ENCODE measurements around the gene LRRC57. TPM values are rescaled to one million over a fixed set of nuclear protein-coding genes. Genes with fewer than 3 reads are reported as not detected.

The LRRC57 gene
- total RNA-seq, 1 donor from 2014 or later: 25.3 TPM

DNA sequence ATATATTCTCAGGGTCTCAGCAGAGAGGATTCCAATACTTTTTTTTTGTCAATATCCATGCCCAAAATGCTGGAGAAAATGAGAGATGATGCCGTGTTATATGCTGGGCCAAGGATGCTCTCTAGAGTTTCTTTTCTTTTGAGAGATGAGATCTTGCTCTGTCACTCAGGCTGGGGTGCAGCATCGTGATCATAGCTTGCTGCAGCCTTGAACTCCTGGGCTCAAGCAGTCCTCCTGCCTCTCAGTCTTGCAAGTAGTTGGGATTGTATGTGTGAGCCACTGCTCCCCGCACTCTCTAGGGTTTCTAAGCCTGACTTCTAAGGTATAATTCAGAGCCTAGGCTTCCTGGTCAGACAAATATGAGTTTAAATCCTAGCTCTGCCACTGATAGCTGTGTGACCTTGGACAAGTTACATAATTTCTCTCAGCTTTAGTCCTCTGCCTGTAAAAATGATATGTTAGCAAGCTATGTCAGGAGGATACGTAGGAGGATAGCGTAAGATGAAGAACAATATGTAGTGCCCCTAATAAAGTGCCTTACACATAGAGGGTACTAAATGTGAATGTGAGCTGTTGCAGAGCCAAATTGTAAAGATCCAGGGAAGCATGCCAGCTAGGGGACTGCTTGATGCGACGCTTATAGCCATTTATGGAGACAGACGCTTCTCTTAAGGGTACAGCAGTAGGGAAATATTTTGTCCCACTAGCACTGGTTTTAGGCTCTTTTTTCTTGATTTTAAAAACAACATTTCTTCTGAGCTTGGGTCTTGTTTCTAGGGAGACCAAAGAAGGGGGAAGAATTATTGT, 34.2 kb upstream of the LRRC57 start:
- H3K9me3 ChIP-seq: no peaks in the 10 kb centered on the region
- no peaks in the 10 kb centered on the region for H3K27me3 ChIP-seq
- TF ChIP-seq POLR2A (IDR thresholded peaks at IDR 0.05): no peak
- no peak for TF ChIP-seq POLR2AphosphoS5 (IDR thresholded peaks at IDR 0.05; ENCODE audit: insufficient read depth in 1 of 2, low read depth in 1 of 2)
- TF ChIP-seq, protein P1, sequence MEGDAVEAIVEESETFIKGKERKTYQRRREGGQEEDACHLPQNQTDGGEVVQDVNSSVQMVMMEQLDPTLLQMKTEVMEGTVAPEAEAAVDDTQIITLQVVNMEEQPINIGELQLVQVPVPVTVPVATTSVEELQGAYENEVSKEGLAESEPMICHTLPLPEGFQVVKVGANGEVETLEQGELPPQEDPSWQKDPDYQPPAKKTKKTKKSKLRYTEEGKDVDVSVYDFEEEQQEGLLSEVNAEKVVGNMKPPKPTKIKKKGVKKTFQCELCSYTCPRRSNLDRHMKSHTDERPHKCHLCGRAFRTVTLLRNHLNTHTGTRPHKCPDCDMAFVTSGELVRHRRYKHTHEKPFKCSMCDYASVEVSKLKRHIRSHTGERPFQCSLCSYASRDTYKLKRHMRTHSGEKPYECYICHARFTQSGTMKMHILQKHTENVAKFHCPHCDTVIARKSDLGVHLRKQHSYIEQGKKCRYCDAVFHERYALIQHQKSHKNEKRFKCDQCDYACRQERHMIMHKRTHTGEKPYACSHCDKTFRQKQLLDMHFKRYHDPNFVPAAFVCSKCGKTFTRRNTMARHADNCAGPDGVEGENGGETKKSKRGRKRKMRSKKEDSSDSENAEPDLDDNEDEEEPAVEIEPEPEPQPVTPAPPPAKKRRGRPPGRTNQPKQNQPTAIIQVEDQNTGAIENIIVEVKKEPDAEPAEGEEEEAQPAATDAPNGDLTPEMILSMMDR (IDR thresholded peaks at IDR 0.05): no peak
- H3K4me1 ChIP-seq: peaks cover 61% of the 10 kb centered on the region
- DNase-seq (ENCODE audit: extremely low spot score in 2 of 2): no peak
- H3K27ac ChIP-seq: peak overlapping the region; percentile 83
- peak overlapping the region in 1 of 2 donors; percentile 1 for H3K4me3 ChIP-seq
- peaks cover 0 to 9% of the 10 kb centered on the region in 2 donors for H3K36me3 ChIP-seq
- intact Hi-C loops (cut with DNase I): no loop called here

DNA sequence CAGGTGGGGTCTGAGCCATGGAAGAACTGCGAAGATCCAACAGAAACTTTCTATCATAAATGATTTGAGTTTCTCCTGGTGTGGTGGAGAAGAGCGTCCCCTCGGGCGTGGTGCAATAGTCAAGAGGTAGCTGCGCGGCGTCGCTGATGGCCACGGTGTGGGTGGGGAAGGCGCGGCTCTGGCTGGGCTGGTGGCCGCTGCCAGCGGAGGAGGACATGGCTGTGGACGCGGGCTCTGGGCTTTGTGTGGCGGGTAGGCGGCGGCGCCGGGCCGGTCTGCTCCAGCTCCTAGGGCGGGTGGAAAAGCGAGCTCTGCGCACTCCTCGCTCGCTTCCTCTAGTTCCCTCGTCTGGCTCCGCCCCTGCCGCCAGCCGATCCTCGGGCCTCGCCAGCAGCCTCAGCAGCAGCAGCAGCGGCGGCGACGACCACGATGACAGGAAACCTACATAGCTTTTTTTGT, 32.7 kb upstream of the LRRC57 start:
- Histone ChIP-seq H3K9me3 (no peaks in the 10 kb centered on the region), H3K4me3 (peak overlapping the region; percentile 43 to 44), H3K27me3 (no peaks in the 10 kb centered on the region), H3K36me3 (peaks cover 0 to 6% of the 10 kb centered on the region in 2 donors), H3K27ac (peak overlapping the region; percentile 83), H3K4me1 (peaks cover 76% of the 10 kb centered on the region)
- peak in 1 of 2 donors; percentile 91 for DNase-seq (ENCODE audit: extremely low spot score in 2 of 2)
- intact Hi-C loops (cut with DNase I): no loop called here
- TF ChIP-seq POLR2A (IDR thresholded peaks at IDR 0.05) (peak in 1 of 2 donors; percentile 28), POLR2AphosphoS5 (IDR thresholded peaks at IDR 0.05; ENCODE audit: insufficient read depth in 1 of 2, low read depth in 1 of 2) (peak; percentile 52 to 81)
- TF ChIP-seq, protein P1 (IDR thresholded peaks at IDR 0.05): no peak

- Histone ChIP-seq H3K9me3 (no peaks in the 10 kb centered on the region), H3K36me3 (no peaks in the 10 kb centered on the region), H3K4me3 (no peak overlapping the region), H3K27me3 (no peaks in the 10 kb centered on the region), H3K4me1 (peaks cover 77% of the 10 kb centered on the region), H3K27ac (no peak overlapping the region)
- TF ChIP-seq POLR2AphosphoS5 (IDR thresholded peaks at IDR 0.05; ENCODE audit: insufficient read depth in 1 of 2, low read depth in 1 of 2) (no peak), POLR2A (IDR thresholded peaks at IDR 0.05) (no peak)
- TF ChIP-seq, protein P1 (IDR thresholded peaks at IDR 0.05): no peak
- intact Hi-C loops (cut with DNase I): no loop called here
- DNase-seq (ENCODE audit: extremely low spot score in 2 of 2): no peak
Measured at GRCh38 chr15:42578984-42579537, 30.5 kb upstream of the LRRC57 start.

DNA sequence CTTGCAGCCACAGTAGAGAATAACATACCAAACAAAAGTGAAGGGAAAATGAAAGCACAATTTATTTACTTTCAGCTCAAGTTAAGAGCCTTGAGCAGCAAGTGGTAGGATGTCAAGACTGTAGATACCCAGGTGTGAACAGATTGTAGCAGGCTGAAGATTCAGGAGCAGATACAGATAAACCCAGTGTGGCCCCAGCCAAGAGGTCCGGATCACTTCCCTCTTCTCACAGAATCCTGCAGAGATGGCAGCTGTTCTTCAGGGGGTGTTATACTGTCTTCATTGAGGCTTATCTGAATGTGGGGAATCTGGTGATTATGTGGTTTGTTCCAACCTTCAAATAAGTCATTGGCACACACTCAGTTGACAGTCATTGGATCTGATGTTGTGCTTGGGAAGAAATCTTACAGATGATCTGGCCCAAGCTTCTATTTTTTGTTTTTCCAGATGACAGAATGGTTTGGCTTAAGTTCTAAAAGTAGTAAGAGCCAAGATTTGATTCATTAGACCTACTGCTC, 29.0 kb upstream of the LRRC57 start:
- H3K36me3 ChIP-seq: no peaks in the 10 kb centered on the region
- no peaks in the 10 kb centered on the region for H3K9me3 ChIP-seq
- TF ChIP-seq POLR2AphosphoS5 (IDR thresholded peaks at IDR 0.05; ENCODE audit: insufficient read depth in 1 of 2, low read depth in 1 of 2): no peak
- TF ChIP-seq POLR2A (IDR thresholded peaks at IDR 0.05): no peak
- TF ChIP-seq, protein P1 (IDR thresholded peaks at IDR 0.05): no peak
- peaks cover 62% of the 10 kb centered on the region for H3K4me1 ChIP-seq
- H3K27ac ChIP-seq: peak overlapping the region; percentile 90
- no peaks in the 10 kb centered on the region for H3K27me3 ChIP-seq
- peak overlapping the region in 1 of 2 donors; percentile 74 for H3K4me3 ChIP-seq
- intact Hi-C loops (cut with DNase I): no loop called here
- DNase-seq (ENCODE audit: extremely low spot score in 2 of 2): no peak

Data from vagina (tissue), 2 donors.